Measurements from ENCODE around the gene SLC39A1. TPM values are rescaled to one million over a fixed set of nuclear protein-coding genes. Genes with fewer than 3 reads are reported as not detected.

Gene SLC39A1
- total and polyA plus RNA-seq, 11 donors = 31.6 to 163 (median 48.4) TPM

- no peak for DNase-seq
- TF ChIP-seq POLR2A (IDR thresholded peaks at IDR 0.05) (no peak), CTCF (IDR thresholded peaks at IDR 0.05) (no peak)
- Histone ChIP-seq H3K4me1 (peaks cover 0 to 9% (median 1%) of the 10 kb centered on the region in 12 donors), H3K36me3 (peaks cover 0 to 93% (median 85%) of the 10 kb centered on the region in 9 donors), H3K9me3 (no peaks in the 10 kb centered on the region), H3K27ac (no peak overlapping the region), H3K27me3 (no peaks in the 10 kb centered on the region), H3K4me3 (no peak overlapping the region)
- intact Hi-C loops (cut with DNase I) = no loop called here
- WGBS, 4 donors = 91 to 95% (median 93%) methylated on average over 9 to 14 of the region's 14 CpGs
- ATAC-seq = no peak
Observed at GRCh38 chr1:153933430-153933829, 29.9 kb downstream of the SLC39A1 start.

GRCh38 chr1:153932156-153933131 is 30.9 kb downstream of the SLC39A1 start:
- 94 to 96% (median 94%) methylated on average over 12 to 18 of the region's 18 CpGs for WGBS, 4 donors
- Histone ChIP-seq H3K9me3 (no peaks in the 10 kb centered on the region), H3K4me1 (peaks cover 0 to 12% (median 1%) of the 10 kb centered on the region in 12 donors), H3K36me3 (peaks cover 0 to 83% (median 77%) of the 10 kb centered on the region in 9 donors), H3K27ac (no peak overlapping the region), H3K4me3 (no peak overlapping the region), H3K27me3 (no peaks in the 10 kb centered on the region)
- ATAC-seq (no peak), DNase-seq (no peak)
- intact Hi-C loops (cut with DNase I) = loop anchor here in 1 of 10 donors (1.0 kb wide), 1 partner anchor 12 kb away; no protein-coding TSS in a partner anchor
- TF ChIP-seq CTCF (IDR thresholded peaks at IDR 0.05) (no peak), POLR2A (IDR thresholded peaks at IDR 0.05) (no peak)

- peaks cover 0 to 12% (median 1%) of the 10 kb centered on the region in 12 donors for H3K4me1 ChIP-seq
- H3K9me3 ChIP-seq = no peaks in the 10 kb centered on the region
- no peak for DNase-seq
- no peak for ATAC-seq
- H3K27me3 ChIP-seq = no peaks in the 10 kb centered on the region
- H3K36me3 ChIP-seq = peaks cover 0 to 62% (median 55%) of the 10 kb centered on the region in 9 donors
- 84 to 86% (median 85%) methylated on average over 13 to 14 of the region's 14 CpGs for WGBS, 4 donors
- intact Hi-C loops (cut with DNase I) = loop anchor here in 2 of 10 donors (10.0 kb wide), 2 partner anchors 105 to 255 kb away; partner anchors contain the start of genes ILF2 (in 1 of the 2) and NPR1 (in 1 of the 2)
- no peak overlapping the region for H3K4me3 ChIP-seq
- no peak overlapping the region for H3K27ac ChIP-seq
- TF ChIP-seq POLR2A (IDR thresholded peaks at IDR 0.05) (no peak), CTCF (IDR thresholded peaks at IDR 0.05) (no peak)
Observed at GRCh38 chr1:153929981-153930948, 33.1 kb downstream of the SLC39A1 start.
